Islet precursor cell (in vitro differentiated cells): ENCODE data around the gene TM7SF3.
"Not testable (repeated sequence)": the region's sequence is repeated elsewhere in the genome, so short reads cannot be mapped to it uniquely, and the experiment has no call there.

Experiments
- DNase-seq: peaks from one replicate; pipeline ENCODE4 v3.0.0-alpha.2; 2018

TM7SF3 gene

DNA sequence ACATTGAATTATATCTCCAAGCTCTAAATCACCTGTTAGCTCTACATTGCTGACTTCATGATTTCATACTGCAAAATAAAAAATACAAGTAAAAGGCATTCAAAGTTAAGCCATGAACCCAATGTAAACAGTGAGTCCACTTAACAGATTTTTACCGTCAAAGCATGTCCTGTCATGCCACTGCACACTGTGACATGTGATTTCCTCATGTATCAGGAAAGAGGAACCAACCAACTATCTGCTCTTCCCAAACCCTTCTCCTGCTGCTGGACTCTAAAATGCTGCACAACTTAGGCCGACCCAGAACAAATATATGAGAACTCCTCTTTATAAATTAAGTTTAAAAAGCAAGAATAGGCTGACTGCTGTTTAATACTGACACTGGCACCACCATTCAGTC lies 37.5 kb downstream of the TM7SF3 start:
- no peak for DNase-seq

- no peak for DNase-seq
These were observed 42.2 kb downstream of the TM7SF3 start for GRCh38 chr12:26971963-26972362.

GRCh38 chr12:26970136-26970535 lies 44.0 kb downstream of the TM7SF3 start:
- DNase-seq = no peak

GRCh38 chr12:26966842-26967241 lies 47.3 kb downstream of the TM7SF3 start:
- no peak for DNase-seq

DNA sequence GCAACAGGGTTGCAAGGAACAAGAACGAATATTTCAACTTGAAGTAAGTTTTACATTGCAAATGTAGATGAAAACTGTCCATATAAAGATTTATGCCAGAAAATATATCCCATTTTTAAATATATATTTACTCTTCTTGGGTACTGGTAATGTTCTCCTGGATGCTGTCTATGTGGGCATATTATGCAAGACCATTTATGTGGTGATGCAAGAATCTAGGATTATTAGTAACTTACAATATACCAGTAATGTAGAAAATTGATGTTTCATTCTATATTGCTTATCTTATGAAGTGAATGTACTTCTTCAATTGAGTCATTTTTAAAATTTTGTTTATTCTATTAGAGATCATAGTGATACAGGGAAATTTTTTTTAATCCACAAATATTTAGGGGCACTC lies 50.8 kb downstream of the TM7SF3 start:
- no peak for DNase-seq

GRCh38 chr12:26961803-26962202 lies 52.4 kb downstream of the TM7SF3 start:
- no peak for DNase-seq

DNA sequence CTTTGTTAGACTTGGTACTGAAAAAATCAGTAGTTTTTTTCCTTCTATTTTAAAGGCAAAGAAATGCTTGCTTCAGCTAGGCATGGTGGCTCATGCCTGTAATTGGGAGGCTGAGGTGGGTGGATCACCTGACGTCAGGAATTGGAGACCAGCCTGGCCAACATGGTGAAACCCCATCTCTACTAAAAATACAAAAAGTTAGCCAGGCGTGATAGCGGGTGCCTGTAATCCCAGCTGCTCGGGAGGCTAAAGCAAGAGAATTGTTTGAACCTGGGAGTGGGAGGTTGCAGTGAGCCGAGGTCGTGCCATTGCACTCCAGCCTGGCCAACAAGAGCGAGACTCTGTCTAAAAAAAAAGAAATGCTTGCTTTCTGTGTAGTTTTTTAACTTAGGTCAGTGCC lies 52.8 kb downstream of the TM7SF3 start:
- not testable (repeated sequence) for DNase-seq

DNA sequence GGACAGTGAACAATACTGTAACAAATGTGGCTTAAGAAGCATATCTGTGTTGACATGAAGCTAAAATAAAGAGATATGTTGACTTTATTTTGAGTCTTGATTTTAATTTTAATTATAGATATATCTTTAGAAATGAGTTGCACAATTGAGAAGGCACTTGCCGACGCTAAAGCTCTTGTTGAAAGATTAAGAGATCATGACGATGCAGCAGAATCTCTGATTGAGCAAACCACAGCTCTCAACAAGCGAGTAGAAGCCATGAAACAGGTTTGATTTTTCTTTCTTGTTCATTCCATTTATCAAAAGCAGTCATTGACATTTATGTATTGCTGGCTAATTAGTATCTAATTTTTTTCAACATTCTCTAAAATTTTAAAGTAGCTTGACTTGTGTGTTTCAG lies 60.2 kb downstream of the TM7SF3 start:
- no peak for DNase-seq

DNA sequence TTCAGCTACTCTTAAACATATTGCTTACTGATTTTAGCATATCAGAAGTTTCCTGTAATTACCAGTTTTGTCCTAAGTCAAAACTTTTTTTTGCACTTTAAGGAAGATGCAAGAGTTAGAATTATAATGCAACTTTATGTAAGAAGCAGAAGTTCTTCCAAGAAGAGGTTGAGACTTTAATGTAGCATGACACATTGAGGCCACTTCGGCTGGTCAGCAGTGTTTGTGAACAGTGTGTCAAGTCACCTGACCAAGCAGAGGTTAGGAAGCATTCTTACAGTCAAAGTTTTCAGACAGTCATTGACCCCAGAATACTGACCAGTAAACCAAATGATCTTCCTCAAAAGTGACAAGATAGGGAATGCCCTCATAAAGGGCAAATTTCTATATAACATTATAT lies 60.7 kb downstream of the TM7SF3 start:
- no peak for DNase-seq

DNA sequence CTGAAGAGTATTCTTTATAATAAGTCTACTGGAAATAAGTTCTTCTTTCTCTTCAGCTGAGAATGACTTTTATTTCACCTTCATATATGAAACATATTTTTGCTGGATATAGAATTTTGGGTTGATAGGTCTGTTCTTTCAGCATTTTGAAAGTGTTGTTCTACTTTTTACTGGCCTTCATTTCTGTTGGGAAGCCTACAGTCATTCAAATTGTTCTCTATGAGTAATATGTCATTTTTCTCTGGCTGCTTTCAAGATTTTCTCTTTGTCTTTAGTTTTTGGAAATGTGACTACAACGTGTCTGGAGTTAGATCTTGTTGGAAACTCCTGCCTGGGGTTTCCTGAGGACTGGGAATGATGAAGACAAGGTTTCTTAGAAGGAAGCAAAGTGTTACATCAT lies 65.9 kb downstream of the TM7SF3 start:
- DNase-seq = no peak

DNA sequence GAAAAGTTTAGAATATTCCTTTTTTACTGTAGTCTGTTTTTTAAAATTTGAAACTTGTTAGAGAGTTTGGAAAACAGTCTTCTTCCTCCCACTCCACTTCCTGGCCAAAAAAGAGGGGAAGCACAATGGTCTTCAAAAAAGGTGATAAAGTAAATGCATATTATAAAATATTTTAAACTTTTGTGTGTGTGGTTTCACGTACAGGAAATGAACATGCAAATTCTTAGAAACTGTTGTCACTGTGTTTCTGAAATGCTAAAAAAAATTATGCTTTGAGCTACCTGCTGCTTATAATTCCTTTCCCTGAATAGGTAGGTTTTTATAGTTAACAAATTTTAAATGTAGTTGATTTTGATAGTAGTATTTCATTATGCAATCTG lies 73.0 kb downstream of the TM7SF3 start:
- DNase-seq = no peak

GRCh38 chr12:26940516-26941214 lies 73.5 kb downstream of the TM7SF3 start:
- no peak for DNase-seq

GRCh38 chr12:26939953-26940352 lies 74.2 kb downstream of the TM7SF3 start:
- DNase-seq = no peak

DNA sequence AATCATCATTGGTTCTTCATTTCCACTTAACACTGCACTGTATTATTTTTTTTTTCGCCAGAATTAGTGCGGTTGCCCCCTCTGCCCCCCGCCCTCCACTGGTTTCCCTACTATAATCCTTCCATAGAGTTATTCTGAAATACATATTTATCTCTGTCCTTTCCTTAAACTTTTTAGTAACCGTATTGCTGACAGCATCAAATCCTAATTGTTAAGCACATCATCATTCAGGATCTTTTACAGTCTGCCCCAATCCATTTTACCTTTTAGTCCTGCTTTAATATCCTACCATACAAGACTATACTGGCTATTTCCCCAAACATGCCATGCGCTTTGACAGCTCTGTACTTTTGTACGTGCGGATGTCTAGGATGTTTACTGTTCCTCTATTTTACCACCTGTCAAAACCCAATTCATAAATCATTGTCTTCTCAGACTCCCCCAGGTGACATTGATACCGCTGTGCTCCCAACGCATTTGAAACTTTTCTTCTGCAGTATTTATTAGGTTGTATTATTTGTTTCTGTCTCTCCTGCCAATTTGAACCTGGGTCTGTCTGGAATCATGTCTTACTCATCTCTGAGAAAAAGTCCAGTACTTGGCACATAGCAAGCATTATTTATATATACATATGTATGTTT lies 74.9 kb downstream of the TM7SF3 start:
- DNase-seq = no peak

GRCh38 chr12:26938701-26939062 lies 75.5 kb downstream of the TM7SF3 start:
- no peak for DNase-seq

- DNase-seq = peak; percentile 100
These were observed 76.1 kb downstream of the TM7SF3 start, which contains the start of the genes FGFR1OP2 and INTS13 for GRCh38 chr12:26937863-26938700. Gene FGFR1OP2, plus strand, starts transcription at chr12:26938470. Its CDS starts 15,689 bp downstream, at chr12:26954159. Gene INTS13, minus strand, starts transcription at chr12:26937981. Its CDS starts 1,178 bp downstream, at chr12:26936803.

DNA sequence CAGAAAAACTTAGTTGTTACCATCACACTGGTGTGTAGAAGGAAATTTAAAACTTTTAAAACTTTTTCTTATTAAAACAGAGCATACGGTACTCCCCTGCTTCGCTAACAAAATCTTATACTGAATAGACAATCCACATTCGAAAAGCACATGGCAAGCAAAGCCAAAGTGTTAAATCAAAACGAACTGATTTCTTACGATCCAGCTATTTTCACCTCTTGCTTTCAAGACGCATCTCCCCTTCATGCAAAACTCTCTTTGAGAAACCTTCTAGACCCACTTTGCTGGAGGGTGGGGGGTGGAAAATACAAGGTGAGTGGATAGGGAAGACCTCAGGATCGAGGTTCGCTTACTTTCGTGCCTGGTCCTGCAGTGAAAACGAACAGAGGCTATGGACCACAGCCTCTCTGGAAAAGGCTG lies 76.7 kb downstream of the TM7SF3 start:
- no peak for DNase-seq

GRCh38 chr12:26936559-26937442 lies 77.4 kb downstream of the TM7SF3 start:
- DNase-seq = no peak

GRCh38 chr12:26935636-26936378 lies 78.4 kb downstream of the TM7SF3 start:
- DNase-seq = no peak

GRCh38 chr12:26929590-26929989 lies 84.6 kb downstream of the TM7SF3 start:
- no peak for DNase-seq

DNA sequence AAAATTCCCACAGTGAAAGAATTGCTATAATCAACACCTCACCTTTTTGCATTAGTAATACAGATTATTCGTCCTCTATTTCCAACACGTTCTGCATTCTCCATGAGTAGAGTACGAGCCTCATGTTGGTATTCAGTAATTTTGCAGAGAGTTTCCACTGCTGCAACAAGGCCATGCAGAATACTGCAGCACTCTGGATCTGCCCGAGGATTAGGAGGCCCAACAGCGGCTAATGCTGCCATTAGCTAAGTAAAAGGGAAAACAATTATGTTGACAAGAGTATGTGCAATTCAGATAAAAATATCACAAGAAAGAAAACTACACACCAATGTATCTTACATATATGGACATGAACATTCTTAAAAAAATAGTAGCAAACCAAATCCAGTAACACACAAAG lies 85.5 kb downstream of the TM7SF3 start:
- DNase-seq = no peak
